Fibroblast of pulmonary artery (primary cell): ENCODE data around the gene ARHGAP27.

Experiments used
- DNase-seq: peaks from one replicate; pipeline ENCODE4 v3.0.0-alpha.2; 2010; ENCODE audit warnings: low read depth
- H3K4me3 ChIP-seq: replicated peaks from 2 replicates; pipeline ENCODE4 v1.5.1; 2011; ENCODE audit warnings: low read depth, mild to moderate bottlenecking, control low read depth, low read length, moderate library complexity
- TF ChIP-seq, protein P1 (sequence below): IDR thresholded peaks from 2 replicates; pipeline ENCODE4 v1.5.1; 2011; ENCODE audit warnings: mild to moderate bottlenecking, control low read depth, low read length, inconsistent platforms; ENCODE audit errors: missing control alignments

ARHGAP27 gene

DNA sequence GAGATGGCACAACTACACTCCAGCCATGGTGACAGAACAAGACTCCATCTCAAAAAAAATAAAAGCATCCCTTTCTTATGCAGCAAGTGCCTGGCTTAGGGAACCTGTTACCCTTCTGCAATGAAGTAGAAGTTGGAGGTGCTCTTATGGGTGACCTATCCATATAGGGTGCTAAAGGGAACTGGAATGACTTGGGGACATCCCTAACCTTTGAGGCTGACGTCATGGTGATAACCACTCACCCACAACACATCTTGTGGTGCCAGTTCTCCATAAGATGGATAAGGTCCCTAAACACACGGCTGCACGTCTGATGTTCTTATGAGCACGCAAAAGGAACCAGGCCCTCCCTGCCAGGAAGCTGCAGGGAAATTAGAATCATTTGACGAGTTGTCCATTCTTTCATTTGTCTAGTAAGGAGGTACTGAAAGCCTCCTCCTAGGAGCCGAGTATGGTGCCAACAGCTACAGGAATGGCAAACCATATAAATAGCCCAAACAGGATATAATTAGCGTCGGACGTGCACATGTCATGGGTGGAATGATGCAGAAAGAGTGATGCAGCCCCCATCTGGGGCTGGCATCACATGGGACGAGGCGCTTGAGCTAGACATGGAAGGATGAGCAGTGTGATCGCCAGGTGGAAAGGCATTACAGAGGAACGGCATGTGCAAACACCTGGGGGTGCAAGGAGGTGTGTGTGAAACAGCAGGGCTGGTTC lies 52.5 kb downstream of the ARHGAP27 start:
- DNase-seq = no peak
- H3K4me3 ChIP-seq = no peak overlapping the region
- TF ChIP-seq, protein P1, sequence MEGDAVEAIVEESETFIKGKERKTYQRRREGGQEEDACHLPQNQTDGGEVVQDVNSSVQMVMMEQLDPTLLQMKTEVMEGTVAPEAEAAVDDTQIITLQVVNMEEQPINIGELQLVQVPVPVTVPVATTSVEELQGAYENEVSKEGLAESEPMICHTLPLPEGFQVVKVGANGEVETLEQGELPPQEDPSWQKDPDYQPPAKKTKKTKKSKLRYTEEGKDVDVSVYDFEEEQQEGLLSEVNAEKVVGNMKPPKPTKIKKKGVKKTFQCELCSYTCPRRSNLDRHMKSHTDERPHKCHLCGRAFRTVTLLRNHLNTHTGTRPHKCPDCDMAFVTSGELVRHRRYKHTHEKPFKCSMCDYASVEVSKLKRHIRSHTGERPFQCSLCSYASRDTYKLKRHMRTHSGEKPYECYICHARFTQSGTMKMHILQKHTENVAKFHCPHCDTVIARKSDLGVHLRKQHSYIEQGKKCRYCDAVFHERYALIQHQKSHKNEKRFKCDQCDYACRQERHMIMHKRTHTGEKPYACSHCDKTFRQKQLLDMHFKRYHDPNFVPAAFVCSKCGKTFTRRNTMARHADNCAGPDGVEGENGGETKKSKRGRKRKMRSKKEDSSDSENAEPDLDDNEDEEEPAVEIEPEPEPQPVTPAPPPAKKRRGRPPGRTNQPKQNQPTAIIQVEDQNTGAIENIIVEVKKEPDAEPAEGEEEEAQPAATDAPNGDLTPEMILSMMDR = no peak

DNA sequence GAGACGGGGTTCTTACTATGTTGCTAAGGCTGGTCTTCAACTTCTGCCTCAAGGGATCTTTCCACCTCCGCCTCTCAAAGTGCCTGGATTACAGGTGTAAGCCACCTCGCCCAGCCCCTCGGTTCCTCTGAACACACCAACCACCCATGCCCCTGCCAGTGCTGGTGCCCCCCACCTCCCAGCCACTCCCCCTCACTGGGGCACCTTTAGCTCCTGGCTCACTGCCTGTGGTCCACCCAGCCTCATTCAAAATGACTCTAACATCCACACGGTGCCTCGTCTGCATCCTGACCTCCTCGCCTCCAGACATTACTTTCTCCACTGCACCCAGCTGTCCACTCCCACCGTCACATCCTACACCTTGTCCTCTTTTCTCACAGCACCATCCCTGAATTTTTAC lies 55.3 kb downstream of the ARHGAP27 start:
- DNase-seq = no peak
- TF ChIP-seq, protein P1 = no peak
- H3K4me3 ChIP-seq = no peak overlapping the region

DNA sequence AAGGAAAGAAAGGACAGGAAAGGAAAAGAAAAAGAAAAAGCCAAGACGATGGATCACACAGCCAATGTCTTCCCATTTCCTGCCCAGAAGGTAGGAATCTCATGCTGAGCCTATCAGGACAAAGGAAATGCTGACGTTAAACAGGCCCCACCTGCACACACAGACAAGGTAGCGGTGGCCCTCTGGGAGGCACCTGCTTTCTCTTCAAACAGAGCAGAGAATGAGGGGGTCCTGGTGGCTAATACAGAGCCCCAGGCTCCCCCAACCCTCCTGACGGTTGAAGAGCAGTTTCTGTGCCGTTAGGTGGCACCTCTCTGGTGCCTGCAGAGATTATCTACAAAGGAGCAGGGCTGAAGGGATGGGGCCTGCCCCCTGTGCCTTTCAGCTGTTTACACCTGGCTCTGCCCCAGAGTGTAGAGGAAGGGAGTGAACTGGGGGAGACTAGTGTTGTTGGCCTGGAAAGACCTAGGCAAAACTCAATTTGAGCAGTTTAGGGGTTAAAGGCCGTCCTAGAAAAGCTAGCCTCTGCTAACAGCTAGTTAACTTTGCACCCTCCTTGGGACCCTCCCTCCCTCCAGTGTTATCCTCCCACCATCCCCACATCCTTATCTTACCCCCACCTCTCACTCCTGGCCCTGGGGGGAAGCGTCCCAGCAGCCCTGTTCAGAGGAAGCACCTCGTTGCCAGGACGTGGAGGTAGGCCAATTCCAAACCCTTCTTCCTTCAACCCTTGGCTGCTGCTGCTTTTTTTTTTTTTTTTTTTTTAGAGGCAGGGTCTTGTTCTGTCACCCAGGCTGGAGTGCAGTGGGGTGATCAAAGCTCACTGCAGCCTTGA lies 56.3 kb downstream of the ARHGAP27 start:
- DNase-seq = no peak
- no peak overlapping the region for H3K4me3 ChIP-seq
- TF ChIP-seq, protein P1 = no peak

DNA sequence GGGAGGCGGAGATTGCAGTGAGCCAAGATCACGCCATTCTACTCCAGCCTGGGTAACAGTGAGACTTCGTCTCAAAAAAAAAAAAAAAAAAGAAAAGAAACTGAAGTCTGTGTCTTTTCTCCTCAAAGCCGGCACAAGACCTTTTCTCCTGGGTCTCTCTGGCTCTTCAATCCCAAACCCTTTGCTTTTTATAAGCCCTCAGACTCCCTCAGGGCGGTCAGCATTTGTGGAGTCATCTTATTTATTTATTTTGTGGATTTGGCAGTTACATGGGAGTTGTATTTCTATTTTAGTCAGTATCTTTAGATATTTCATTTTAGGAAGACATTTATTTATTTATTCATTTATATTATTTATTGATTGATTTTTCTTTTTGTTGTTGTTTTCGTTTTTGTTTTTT lies 58.2 kb downstream of the ARHGAP27 start:
- H3K4me3 ChIP-seq = no peak overlapping the region
- TF ChIP-seq, protein P1 = no peak
- no peak for DNase-seq

DNA sequence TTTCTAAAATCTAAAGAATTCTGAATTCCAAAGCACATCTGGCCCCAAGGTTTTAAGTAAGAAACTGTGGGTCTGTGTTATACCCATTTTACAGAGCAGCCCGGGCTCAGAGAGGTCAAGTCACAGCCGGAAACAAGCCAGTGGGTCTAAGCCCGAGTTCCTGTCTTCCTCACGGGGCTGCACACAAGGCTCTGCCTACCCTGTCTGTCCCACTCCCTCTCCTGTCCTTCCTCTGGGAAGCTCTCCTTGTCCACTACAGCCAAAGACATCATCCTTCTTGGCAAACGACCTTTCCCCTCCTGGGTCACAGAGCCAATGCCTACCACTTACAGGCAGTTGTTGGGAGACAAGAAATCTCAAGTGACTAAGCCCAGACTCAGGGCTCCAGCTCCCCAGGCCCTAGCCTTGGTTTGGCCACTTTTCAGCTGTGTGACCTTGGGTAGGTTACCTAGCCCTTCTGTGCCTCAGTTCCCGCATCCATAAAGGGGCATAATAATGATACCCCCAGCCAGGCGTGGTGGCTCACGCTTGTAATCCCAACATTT lies 60.3 kb downstream of the ARHGAP27 start:
- TF ChIP-seq, protein P1 = no peak
- no peak overlapping the region for H3K4me3 ChIP-seq
- DNase-seq = no peak

DNA sequence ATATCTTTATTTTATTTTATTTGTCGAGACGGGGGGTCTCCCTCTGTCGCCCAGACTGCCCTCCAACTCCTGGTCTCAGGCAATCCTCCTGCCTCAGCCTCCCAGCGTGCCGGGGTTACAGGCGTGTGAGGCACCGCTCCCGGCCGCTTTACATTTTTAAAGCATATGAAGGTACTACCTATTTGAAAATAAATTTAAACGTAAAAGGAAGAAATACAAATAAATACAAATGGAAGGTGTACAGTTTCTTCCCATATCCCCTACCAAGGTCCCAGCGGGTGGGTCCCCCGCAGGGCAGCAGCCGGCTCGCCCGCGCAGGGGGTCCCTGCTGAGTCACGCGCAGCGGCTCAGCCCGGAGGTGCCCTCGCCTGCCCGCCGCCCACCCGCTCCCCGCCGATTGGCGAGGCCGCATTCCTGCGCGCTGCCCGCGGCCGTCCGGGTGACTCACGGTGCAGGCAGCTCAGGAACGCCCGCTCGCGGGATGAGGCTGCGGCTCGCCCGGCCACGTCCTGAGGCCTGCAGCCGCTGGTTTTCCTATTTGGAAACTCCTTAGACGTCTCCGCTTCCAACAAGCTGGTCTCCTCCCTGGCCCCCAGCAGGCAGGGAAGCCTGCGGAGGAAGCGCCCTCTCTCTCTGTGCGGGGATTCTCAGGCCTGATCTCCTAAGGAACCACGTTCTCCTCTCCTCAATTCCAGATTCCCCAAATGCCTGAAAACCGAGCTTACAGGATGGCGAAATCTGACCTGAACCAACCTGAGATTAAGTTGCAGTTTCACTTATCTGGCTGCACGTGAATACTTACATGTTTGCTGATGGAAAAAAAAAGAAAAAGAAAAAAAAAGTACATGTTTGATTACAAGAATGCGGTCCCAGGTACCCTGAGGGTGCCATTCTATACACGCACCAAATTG lies 61.0 kb downstream of the ARHGAP27 start:
- peak; percentile 97 for DNase-seq
- TF ChIP-seq, protein P1 = no peak
- H3K4me3 ChIP-seq = peak overlapping the region; percentile 26
